CD4-positive, alpha-beta T cell (primary cell): ENCODE results near the gene TNK1. TPM values are rescaled to one million over a fixed set of nuclear protein-coding genes. Genes with fewer than 3 reads are reported as not detected.
"Not testable (repeated sequence)": the region's sequence is repeated elsewhere in the genome, so short reads cannot be mapped to it uniquely, and the experiment has no call there.

Experiments used
- ATAC-seq: fragments of 200-7000 bp; cut with Tn5 transposase; one replicate; pipeline ENCODE4 v1.10.0; 2022; ENCODE audit warnings: mild to moderate bottlenecking; ENCODE audit not compliant: poor library complexity
- CTCF ChIA-PET: fragments of 350-600 bp; sonication (Branson Sonifier 250); formaldehyde crosslinking; loops from one replicate; lab custom pipeline; 2021; ENCODE audit warnings: antibody characterized with exemption, inconsistent platforms; lab: Charles Lee
- POLR2A ChIA-PET: fragments of 350-600 bp; sonication (Branson Sonifier 250); formaldehyde crosslinking; loops from one replicate; lab custom pipeline; 2021; ENCODE audit warnings: antibody characterized with exemption, inconsistent platforms; lab: Charles Lee
- DNase-seq, 14 experiments: peaks; one replicate each; pipeline ENCODE4 v3.0.0-alpha.2; 2013 to 2020; ENCODE audit warnings: mixed read lengths in 2 of 14
- H3K27ac ChIP-seq, 2 donors: one replicate each; pipeline versions ENCODE4 v1.5.1 to v1.7.0; 2013; ENCODE audit warnings: low read length in 2 of 2, low read depth in 1 of 2, mild to moderate bottlenecking in 1 of 2
- H3K27me3 ChIP-seq, 2 experiments: 1 replicate in 1 of 2; 2 replicates in 1 of 2; pipeline versions ENCODE4 v1.6.1 to v1.7.0; 2013; ENCODE audit warnings: low read length in 2 of 2, control low read depth in 1 of 2, mild to moderate bottlenecking in 1 of 2, moderate library complexity in 1 of 2; ENCODE audit not compliant: insufficient read depth in 2 of 2, control insufficient read depth in 1 of 2
- H3K36me3 ChIP-seq: one replicate; pipeline ENCODE4 v1.6.1; 2013; ENCODE audit warnings: low read length, control low read depth; ENCODE audit not compliant: insufficient read depth
- H3K4me1 ChIP-seq: one replicate; pipeline ENCODE4 v1.6.1; 2013; ENCODE audit warnings: low read length, control low read depth; ENCODE audit not compliant: insufficient read depth
- H3K4me3 ChIP-seq: one replicate; pipeline ENCODE4 v1.5.1; 2013; ENCODE audit warnings: mild to moderate bottlenecking, low read length, moderate library complexity
- H3K9me3 ChIP-seq, 2 experiments: 1 replicate in 1 of 2; 2 replicates in 1 of 2; pipeline versions ENCODE4 v1.6.1 to v1.7.0; 2013; ENCODE audit warnings: low read length in 2 of 2, mild to moderate bottlenecking in 2 of 2, control low read depth in 1 of 2, moderate library complexity in 1 of 2; ENCODE audit not compliant: control insufficient read depth in 1 of 2, insufficient read depth in 1 of 2
- H3K27ac Mint-ChIP-seq: one replicate; pipeline ENCODE4 v1.8.0; 2020; ENCODE audit warnings: mixed read lengths
- H3K27me3 Mint-ChIP-seq: one replicate; pipeline ENCODE4 v1.8.0; 2021; ENCODE audit warnings: mixed read lengths
- H3K36me3 Mint-ChIP-seq: one replicate; pipeline ENCODE4 v1.8.0; 2021; ENCODE audit warnings: low read depth, mixed read lengths
- H3K4me1 Mint-ChIP-seq: one replicate; pipeline ENCODE4 v1.8.0; 2021; ENCODE audit warnings: low read depth, mixed read lengths
- H3K4me3 Mint-ChIP-seq: one replicate; pipeline ENCODE4 v1.8.0; 2020; ENCODE audit warnings: mild to moderate bottlenecking, mixed read lengths
- H3K9me3 Mint-ChIP-seq: one replicate; pipeline ENCODE4 v1.8.0; 2020; ENCODE audit warnings: mixed read lengths
- CTCF ChIP-seq: fragments of 200-600 bp; IDR thresholded peaks from one replicate; pipeline ENCODE4 v1.8.0; 2022; ENCODE audit warnings: antibody characterized with exemption, mild to moderate bottlenecking
- intact Hi-C, 2 experiments: fragments of 100-400 bp; cut with DNase I in 1 of 2; cut with micrococcal nuclease in 1 of 2; formaldehyde crosslinking; loops; one replicate each; pipeline versions ENCODE4 v1.15.1 to v1.9.0; 2023 to 2025; cut with DNase I, micrococcal nuclease
- total RNA-seq, 174 experiments: library from RNA in 2 of 174; stranded (reverse) in 2 of 174; gene quantifications; one replicate each; pipeline ENCODE4 v1.2.3 and lab custom pipeline; 2021 to 2026

The TNK1 gene
- total RNA-seq, 2 experiments from 2014 or later = 11.0 to 12.4 TPM

GRCh38 chr17:7357381-7357780 is 23.5 kb upstream of the TNK1 start:
- no peak for TF ChIP-seq CTCF
- H3K36me3 Mint-ChIP-seq = no peaks in the 10 kb centered on the region
- ATAC-seq = no peak
- peaks cover 25% of the 10 kb centered on the region for H3K4me1 Mint-ChIP-seq
- H3K4me3 ChIP-seq = no peak overlapping the region
- H3K9me3 ChIP-seq = no peaks in the 10 kb centered on the region
- no peaks in the 10 kb centered on the region for H3K9me3 Mint-ChIP-seq
- H3K27ac ChIP-seq = no peak overlapping the region
- intact Hi-C loops = loop anchor here (2.0 to 10.0 kb wide), 5 partner anchors 47 to 203 kb away; partner anchors contain the start of genes SENP3 (in 2 of the 2), NLGN2 (in 1 of the 2) and TMEM256 (in 1 of the 2)
- H3K27me3 Mint-ChIP-seq = peaks cover 3% of the 10 kb centered on the region
- H3K27me3 ChIP-seq = no peaks in the 10 kb centered on the region
- H3K36me3 ChIP-seq = no peaks in the 10 kb centered on the region
- ChIA-PET POLR2A (interaction anchor here (1.9 to 2.2 kb wide), 2 partner anchors 79 to 127 kb away, joined by 10 to 15 read pairs; partner anchors contain the start of gene POLR2A), CTCF (interaction anchor here (5.1 kb wide), 1 partner anchor 79 kb away, joined by 55 read pairs; the partner anchor contains the start of gene TMEM102)
- H3K27ac Mint-ChIP-seq = no peak overlapping the region
- H3K4me1 ChIP-seq = peaks cover 28% of the 10 kb centered on the region
- no peak for DNase-seq
- no peak overlapping the region for H3K4me3 Mint-ChIP-seq

- Histone ChIP-seq H3K36me3 (no peaks in the 10 kb centered on the region), H3K4me1 (no peaks in the 10 kb centered on the region), H3K27ac (no peak overlapping the region), H3K27me3 (no peaks in the 10 kb centered on the region), H3K4me3 (no peak overlapping the region), H3K9me3 (no peaks in the 10 kb centered on the region)
- DNase-seq (no peak), ATAC-seq (no peak)
- intact Hi-C loops = no loop called here
- Mint-ChIP-seq H3K27me3 (peaks cover 3% of the 10 kb centered on the region), H3K9me3 (no peaks in the 10 kb centered on the region), H3K4me3 (no peak overlapping the region), H3K4me1 (no peaks in the 10 kb centered on the region), H3K27ac (no peak overlapping the region), H3K36me3 (no peaks in the 10 kb centered on the region)
- ChIA-PET CTCF (no interaction called here), POLR2A (no interaction called here)
- no peak for TF ChIP-seq CTCF
Measured at GRCh38 chr17:7361906-7362305, 19.0 kb upstream of the TNK1 start.

- Mint-ChIP-seq H3K9me3 (no peaks in the 10 kb centered on the region), H3K27ac (no peak overlapping the region), H3K4me1 (no peaks in the 10 kb centered on the region), H3K36me3 (no peaks in the 10 kb centered on the region), H3K27me3 (peaks cover 3% of the 10 kb centered on the region), H3K4me3 (no peak overlapping the region)
- Histone ChIP-seq H3K4me3 (no peak overlapping the region), H3K27me3 (no peaks in the 10 kb centered on the region), H3K9me3 (no peaks in the 10 kb centered on the region), H3K36me3 (no peaks in the 10 kb centered on the region), H3K27ac (no peak overlapping the region), H3K4me1 (no peaks in the 10 kb centered on the region)
- DNase-seq (no peak), ATAC-seq (no peak)
- TF ChIP-seq CTCF = no peak
- ChIA-PET CTCF (no interaction called here), POLR2A (no interaction called here)
- intact Hi-C loops = no loop called here
Measured at GRCh38 chr17:7363311-7363710, 17.6 kb upstream of the TNK1 start.

GRCh38 chr17:7365963-7366362 is 14.9 kb upstream of the TNK1 start:
- H3K9me3 Mint-ChIP-seq, H3K36me3 Mint-ChIP-seq, H3K27ac ChIP-seq, H3K27me3 ChIP-seq, H3K4me1 ChIP-seq, H3K36me3 ChIP-seq, CTCF ChIA-PET, H3K27me3 Mint-ChIP-seq, H3K4me1 Mint-ChIP-seq, H3K4me3 Mint-ChIP-seq, H3K27ac Mint-ChIP-seq, DNase-seq, ATAC-seq, H3K9me3 ChIP-seq, intact Hi-C loops, POLR2A ChIA-PET, H3K4me3 ChIP-seq: not testable (repeated sequence)
